ENCODE results near the gene GAMT. TPM values are rescaled to one million over a fixed set of nuclear protein-coding genes. Genes with fewer than 3 reads are reported as not detected.

Gene GAMT
- total RNA-seq, 1 donor, result 6.7 TPM

DNA sequence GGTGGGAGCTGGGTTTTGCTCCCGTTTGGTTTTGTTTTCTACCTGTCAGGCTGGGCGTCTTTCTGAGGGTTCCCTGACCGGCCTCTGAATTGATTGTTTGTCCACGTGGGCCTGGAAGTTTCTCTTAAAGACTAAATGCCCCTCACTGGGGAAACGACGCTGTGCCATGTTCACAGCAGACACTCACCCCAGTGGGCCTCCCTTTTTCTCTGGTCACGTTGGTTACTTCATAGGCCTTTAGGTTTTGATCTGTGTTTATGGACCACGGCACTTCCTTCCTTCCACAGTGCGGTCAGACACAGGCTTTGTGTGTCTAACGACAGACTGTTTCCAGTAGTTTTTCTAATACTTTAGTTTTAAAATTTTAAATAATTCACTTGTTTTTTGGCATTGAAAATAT lies 37.7 kb downstream of the GAMT start:
- Histone ChIP-seq H3K4me1 (ENCODE audit: insufficient read depth, low read length) (peaks cover 58% of the 10 kb centered on the region), H3K9me3 (ENCODE audit: low read depth, low read length) (no peaks in the 10 kb centered on the region), H3K27me3 (ENCODE audit: insufficient read depth, low read length) (no peaks in the 10 kb centered on the region), H3K4me3 (ENCODE audit: low read length) (no peak overlapping the region)

DNA sequence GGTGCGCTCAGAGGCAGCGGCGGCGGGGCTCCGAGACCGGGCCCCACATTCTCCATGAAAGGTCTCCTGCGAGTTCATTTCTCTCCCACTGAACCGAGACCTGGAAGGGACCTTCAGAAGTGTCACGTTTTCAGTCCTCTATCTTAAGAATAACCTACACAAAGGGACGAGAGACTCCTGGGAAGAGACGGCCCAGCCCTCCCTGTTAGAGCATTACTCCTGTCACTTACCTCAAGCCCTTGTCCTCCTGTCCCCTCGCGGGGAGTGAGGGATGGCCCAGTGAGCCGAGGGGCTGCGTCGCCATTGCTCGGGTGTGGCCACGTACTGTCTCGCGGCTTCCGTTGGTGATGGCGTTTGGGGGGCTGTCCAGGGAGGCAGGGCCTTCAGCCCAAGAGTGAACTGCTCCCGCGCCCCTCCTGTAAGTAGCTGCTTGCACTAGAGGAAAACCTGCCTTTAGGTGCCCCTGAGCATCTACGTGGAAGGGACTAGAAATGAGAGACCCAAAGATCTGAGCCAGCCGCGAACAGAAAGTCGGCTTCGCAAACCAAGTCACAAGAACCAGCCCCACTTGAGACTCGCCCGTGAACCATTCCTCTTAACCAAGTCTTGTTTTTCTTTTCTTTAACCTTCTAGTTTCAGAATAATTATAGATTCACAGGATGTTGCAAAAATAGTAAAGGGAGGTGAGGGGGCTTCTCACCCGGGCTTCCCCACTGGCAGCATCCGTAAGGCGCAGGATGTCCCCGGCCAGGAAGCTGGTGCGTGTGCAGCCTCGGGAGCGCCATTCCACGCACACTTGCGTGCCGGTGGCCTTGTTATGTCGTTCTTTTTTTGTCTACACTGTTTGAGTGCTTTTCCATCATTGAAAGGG lies 38.7 kb downstream of the GAMT start:
- Histone ChIP-seq H3K4me1 (ENCODE audit: insufficient read depth, low read length) (peaks cover 53% of the 10 kb centered on the region), H3K4me3 (ENCODE audit: low read length) (no peak overlapping the region), H3K9me3 (ENCODE audit: low read depth, low read length) (no peaks in the 10 kb centered on the region), H3K27me3 (ENCODE audit: insufficient read depth, low read length) (no peaks in the 10 kb centered on the region)

DNA sequence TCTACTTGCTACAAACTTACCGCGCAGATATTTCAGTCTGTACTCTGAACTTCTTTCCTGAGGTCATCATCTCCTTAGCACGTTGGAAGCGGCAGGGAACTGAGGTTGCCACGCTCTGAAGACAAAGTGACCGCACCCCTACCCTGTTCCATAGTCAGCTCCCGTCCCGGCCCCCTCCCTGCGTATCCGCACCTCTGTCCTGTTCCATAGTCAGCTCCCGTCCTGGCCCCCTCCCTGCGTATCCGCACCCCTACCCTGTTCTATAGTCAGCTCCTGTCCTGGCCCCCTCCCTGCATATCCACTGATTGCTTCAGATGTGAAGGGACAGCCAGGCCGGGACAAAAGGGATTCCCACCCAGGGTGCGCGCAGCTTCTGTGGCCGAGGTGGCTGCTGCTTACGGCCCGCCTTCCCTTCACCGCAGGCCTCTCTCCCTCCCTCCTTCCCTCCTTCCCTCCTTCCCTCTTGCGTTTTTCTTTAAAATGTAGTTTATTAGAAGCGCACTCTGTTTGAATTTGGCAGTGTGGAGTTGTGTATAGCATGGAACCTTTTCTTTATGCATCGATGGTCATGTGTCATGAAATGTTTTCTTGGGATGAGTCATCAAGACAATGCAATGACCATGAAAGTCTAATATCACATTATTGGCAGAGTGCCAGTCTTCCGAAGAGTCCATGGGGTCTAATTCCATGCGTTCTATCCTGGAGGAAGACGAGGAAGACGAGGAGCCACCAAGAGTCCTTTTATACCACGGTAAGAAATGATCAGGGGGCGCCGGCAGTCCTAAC lies 39.5 kb downstream of the GAMT start:
- peaks cover 45% of the 10 kb centered on the region for H3K4me1 ChIP-seq (ENCODE audit: insufficient read depth, low read length)

DNA sequence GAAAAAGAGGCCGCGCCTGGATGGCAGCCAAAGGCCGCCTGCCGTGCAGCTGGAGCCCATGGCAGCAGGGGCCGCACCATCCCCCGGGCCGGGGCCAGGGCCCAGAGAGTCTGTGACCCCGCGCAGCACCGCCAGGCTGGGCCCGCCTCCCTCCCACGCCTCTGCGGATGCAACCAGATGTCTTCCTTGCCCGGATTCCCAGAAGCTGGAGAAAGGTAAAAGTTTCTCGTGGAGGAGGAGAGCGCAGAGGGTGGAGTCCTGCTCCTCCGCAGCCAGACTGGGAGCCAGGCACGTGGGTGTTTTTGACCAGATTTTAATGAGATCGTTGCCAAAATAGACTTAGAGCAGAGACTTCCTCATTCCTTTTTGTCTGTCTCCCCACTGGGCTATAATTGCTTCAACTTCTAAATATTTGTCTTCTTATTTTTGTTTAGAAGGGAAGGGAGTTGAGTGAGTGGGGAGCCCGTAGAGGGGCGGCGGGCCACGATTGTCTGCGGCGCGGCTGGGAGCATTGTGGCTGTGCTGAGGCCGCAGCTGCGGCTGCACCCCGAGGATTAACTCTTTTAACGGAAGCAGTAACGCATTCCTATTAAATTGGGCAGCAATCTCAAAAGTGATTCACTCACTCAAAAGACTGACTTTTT lies 40.4 kb downstream of the GAMT start:
- peaks cover 40% of the 10 kb centered on the region for H3K4me1 ChIP-seq (ENCODE audit: insufficient read depth, low read length)
- no peaks in the 10 kb centered on the region for H3K9me3 ChIP-seq (ENCODE audit: low read depth, low read length)
- no peaks in the 10 kb centered on the region for H3K27me3 ChIP-seq (ENCODE audit: insufficient read depth, low read length)
- H3K4me3 ChIP-seq (ENCODE audit: low read length), result no peak overlapping the region

More for the DNA sequence above, 39.5 kb downstream of the GAMT start:
- Histone ChIP-seq H3K4me3 (ENCODE audit: low read length) (no peak overlapping the region), H3K27me3 (ENCODE audit: insufficient read depth, low read length) (no peaks in the 10 kb centered on the region), H3K9me3 (ENCODE audit: low read depth, low read length) (no peaks in the 10 kb centered on the region)

DNA sequence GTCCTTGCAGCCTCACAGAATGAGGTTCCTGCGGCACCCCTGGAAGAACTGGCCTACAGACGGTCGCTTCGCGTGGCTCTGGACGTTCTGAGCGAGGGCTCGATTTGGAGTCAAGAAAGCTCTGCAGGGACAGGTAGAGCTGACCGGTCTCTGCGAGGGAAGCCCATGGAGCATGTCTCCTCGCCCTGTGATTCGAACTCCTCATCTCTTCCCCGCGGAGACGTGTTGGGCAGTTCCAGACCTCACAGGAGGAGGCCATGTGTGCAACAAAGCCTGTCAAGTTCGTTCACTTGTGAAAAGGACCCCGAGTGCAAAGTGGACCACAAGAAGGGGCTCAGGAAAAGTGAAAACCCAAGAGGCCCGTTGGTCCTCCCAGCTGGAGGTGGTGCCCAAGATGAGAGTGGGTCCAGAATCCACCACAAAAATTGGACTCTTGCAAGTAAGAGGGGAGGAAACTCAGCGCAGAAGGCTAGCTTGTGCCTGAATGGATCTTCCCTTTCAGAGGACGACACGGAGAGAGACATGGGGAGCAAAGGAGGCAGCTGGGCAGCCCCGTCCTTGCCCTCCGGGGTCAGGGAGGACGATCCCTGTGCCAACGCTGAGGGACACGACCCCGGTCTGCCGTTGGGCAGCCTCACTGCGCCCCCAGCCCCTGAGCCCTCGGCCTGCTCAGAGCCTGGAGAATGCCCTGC lies 41.1 kb downstream of the GAMT start:
- H3K4me1 ChIP-seq (ENCODE audit: insufficient read depth, low read length), result peaks cover 41% of the 10 kb centered on the region
- no peaks in the 10 kb centered on the region for H3K27me3 ChIP-seq (ENCODE audit: insufficient read depth, low read length)
- H3K9me3 ChIP-seq (ENCODE audit: low read depth, low read length), result no peaks in the 10 kb centered on the region
- no peak overlapping the region for H3K4me3 ChIP-seq (ENCODE audit: low read length)

DNA sequence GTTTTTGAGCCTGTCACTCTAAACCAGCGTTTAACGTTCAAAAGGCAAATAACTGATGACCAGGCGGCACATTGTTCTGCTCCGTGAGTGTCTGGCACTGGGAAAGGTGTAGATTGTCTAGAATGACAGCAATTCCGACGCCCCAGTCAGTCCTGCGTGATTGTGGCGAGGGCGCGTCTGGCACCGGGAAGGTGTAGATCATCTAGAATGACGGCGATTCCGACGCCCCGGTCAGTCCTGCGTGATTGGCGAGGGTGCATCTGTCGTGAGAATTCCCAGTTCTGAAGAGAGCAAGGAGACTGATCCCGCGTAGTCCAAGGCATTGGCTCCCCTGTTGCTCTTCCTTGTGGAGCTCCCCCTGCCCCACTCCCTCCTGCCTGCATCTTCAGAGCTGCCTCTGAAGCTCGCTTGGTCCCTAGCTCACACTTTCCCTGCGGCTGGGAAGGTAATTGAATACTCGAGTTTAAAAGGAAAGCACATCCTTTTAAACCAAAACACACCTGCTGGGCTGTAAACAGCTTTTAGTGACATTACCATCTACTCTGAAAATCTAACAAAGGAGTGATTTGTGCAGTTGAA lies 43.7 kb downstream of the GAMT start:
- Histone ChIP-seq H3K27me3 (ENCODE audit: insufficient read depth, low read length) (no peaks in the 10 kb centered on the region), H3K4me3 (ENCODE audit: low read length) (no peak overlapping the region), H3K4me1 (ENCODE audit: insufficient read depth, low read length) (peaks cover 27% of the 10 kb centered on the region), H3K9me3 (ENCODE audit: low read depth, low read length) (no peaks in the 10 kb centered on the region)

DNA sequence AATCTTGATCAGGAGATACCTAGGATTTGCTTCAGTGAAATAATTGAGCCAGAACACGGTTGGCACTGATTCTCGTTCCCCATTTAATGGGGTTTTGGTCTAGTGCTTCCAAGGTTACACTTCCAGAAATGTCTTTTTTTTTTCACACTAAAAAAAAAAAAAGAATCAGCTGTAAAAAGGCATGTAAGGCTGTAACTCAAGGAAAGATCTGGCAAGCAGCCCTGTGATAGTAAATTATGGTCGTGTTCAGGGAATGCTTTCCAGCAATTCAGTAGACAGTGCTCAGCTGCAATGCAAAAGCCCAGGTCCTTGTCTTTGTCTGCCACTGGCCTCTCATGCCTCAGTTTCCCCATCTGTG lies 44.9 kb downstream of the GAMT start:
- no peak overlapping the region for H3K4me3 ChIP-seq (ENCODE audit: low read length)
- no peaks in the 10 kb centered on the region for H3K27me3 ChIP-seq (ENCODE audit: insufficient read depth, low read length)
- H3K4me1 ChIP-seq (ENCODE audit: insufficient read depth, low read length), result peaks cover 21% of the 10 kb centered on the region
- no peaks in the 10 kb centered on the region for H3K9me3 ChIP-seq (ENCODE audit: low read depth, low read length)

DNA sequence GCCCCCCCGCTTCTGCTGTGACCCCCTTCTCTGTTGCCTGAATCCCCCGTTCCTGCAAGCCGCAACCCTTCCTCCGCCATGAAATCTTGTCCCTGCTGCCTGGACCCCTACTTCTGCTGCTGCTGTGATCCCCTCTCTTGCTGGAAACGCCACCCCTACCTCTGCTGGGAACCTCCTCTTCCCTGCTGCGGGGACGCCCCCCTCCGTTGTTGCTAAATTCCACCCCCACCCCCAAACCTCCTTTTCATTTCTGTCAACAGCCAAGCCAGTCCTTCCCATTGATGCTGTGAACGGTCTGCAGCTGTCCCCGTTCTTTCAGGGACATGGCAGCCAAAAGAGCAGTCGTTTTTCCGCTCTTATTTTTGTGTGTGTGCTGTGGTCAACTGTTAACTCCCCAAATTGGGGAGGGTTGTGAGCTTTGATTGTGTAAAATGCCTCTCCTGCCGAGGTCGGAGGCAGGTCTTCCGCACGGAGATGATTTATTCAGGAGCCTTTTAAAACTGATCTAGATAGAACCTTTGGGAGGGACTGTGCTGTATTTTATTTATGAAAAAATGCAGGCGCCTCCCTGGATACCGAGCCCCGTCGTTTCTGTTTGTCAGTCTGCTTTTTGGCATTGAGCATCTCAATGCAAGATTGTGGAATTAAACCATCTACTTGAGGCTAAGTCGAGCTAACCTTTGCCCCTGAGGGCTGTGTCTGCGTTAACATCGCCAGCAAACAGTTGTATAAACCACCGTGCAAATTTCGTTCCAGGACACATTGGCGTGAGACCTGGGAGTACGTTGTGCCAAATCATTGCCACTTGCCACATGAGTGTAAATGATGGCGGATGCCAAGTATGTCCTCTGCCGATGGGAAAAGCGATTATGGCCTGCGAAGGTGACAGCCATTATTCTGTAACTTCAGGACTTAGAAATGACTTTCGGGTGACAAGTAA lies 45.5 kb downstream of the GAMT start:
- no peaks in the 10 kb centered on the region for H3K9me3 ChIP-seq (ENCODE audit: low read depth, low read length)
- peak overlapping the region; percentile 76 for H3K4me3 ChIP-seq (ENCODE audit: low read length)
- no peaks in the 10 kb centered on the region for H3K27me3 ChIP-seq (ENCODE audit: insufficient read depth, low read length)
- peaks cover 15% of the 10 kb centered on the region for H3K4me1 ChIP-seq (ENCODE audit: insufficient read depth, low read length)

DNA sequence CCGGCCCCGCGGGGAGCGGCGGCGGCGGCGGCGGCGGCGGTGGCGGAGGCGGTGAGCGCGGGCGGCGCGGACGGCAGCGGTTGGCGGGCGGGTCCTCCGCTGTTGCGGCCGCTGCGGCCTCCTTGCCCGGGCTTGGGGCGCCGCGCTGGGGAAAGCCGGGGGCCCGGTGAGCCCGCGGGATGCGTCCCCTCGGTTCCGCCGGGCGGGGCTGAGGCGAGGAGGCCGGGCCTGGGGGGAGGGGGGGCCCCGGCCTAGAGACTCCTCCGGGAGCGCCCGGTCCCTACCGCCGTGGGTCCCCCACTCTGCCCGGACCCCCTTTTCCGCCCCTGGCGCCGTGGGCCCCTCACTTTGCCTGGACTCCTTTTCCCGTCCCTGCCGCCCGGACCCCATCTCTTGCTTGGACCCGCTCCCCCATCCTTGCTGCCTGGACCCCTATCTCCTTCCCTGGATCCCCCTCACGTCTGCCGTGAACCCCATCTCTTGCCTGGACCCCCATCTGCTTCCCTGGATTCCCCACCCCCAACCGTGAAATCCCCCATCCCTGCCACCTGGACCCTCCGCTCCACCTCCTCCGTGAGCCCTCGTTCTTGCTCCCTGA lies 46.3 kb downstream of the GAMT start:
- Histone ChIP-seq H3K4me3 (ENCODE audit: low read length) (peak overlapping the region; percentile 76), H3K4me1 (ENCODE audit: insufficient read depth, low read length) (peaks cover 15% of the 10 kb centered on the region), H3K9me3 (ENCODE audit: low read depth, low read length) (no peaks in the 10 kb centered on the region), H3K27me3 (ENCODE audit: insufficient read depth, low read length) (no peaks in the 10 kb centered on the region)

DNA sequence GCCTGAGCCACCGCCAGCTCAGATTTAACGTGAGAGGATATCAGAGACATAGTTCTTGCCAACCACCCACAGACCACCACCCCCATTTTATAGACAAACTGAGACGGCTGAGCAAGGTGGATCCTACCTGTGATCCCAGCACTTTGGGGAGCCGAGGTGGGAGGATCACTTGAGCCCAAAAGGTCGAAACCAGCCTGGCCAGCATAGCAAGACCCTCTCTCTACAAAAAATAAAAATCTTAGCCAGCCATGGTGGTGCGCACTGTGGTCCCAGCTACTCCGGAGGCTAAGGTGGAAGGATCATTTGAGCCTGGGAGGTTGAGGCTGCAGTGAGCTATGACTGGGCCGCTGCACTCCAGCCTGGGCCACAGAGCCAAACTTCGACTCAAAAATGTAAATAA lies 48.2 kb downstream of the GAMT start:
- no peaks in the 10 kb centered on the region for H3K27me3 ChIP-seq (ENCODE audit: insufficient read depth, low read length)
- no peak overlapping the region for H3K4me3 ChIP-seq (ENCODE audit: low read length)
- peaks cover 15% of the 10 kb centered on the region for H3K4me1 ChIP-seq (ENCODE audit: insufficient read depth, low read length)
- no peaks in the 10 kb centered on the region for H3K9me3 ChIP-seq (ENCODE audit: low read depth, low read length)

DNA sequence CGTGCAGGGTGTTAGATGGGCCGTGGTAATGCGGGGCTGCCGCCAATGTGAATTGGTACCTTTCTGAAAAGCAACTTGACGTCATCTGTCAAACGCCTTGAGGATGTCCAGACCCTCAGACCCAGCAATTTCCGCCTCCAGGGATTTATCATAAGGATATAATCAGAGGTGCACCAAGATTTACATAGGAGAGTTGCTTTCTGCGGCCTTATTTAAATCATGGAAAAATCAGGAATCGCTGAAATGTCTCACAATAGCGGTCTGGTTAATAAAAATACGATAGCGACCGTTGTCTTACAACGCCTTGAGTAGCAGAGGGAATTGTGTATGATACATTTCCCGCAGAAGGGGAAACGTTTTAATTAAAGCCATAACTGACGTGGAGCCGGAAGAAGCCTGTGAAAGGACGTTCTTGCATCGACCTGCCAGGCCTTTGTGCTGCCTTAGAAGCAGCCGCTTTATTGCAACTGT lies 49.9 kb downstream of the GAMT start:
- Histone ChIP-seq H3K4me3 (ENCODE audit: low read length) (no peak overlapping the region), H3K9me3 (ENCODE audit: low read depth, low read length) (no peaks in the 10 kb centered on the region), H3K4me1 (ENCODE audit: insufficient read depth, low read length) (peaks cover 15% of the 10 kb centered on the region), H3K27me3 (ENCODE audit: insufficient read depth, low read length) (no peaks in the 10 kb centered on the region)

DNA sequence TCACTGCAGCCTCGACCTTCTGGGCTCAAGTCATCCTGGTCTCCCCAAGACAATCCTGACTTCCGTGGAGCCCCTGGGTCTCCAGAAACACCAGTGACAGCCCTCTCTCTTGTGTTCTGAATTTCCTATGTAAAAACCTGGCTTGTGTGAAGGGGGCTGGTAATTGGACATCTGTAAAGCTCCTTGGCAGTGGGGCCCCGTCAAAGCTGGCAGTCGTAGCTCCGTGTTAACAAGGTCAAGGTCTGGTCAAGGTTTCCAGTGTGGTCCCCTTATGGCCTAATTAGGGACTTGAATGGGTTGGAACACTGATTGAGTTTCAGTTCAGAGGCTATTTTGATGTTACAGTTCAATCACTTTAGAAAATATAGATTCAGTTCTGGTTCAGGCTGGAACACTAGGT lies 50.5 kb downstream of the GAMT start:
- Histone ChIP-seq H3K4me3 (ENCODE audit: low read length) (no peak overlapping the region), H3K27me3 (ENCODE audit: insufficient read depth, low read length) (no peaks in the 10 kb centered on the region), H3K4me1 (ENCODE audit: insufficient read depth, low read length) (peaks cover 11% of the 10 kb centered on the region), H3K9me3 (ENCODE audit: low read depth, low read length) (no peaks in the 10 kb centered on the region)

DNA sequence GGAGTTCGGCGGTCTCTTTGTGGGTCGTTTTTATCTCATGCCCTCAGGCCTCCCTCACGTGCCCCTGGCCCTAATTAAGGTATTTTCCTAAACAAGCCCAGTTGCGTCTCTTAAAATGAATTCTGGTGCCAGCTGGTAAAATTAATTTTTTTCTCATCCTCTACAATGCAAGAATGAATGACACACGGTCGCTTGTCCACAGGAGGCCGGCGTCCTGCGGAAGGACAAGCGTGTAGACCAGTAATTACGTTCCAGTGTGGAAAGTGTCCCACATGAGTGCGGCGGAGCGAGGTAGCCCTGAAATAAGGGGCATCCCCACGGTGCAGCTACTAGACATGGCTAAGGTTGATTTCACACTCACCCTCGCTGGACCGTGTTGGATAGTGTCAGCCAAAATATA lies 52.1 kb downstream of the GAMT start:
- Histone ChIP-seq H3K9me3 (ENCODE audit: low read depth, low read length) (no peaks in the 10 kb centered on the region), H3K27me3 (ENCODE audit: insufficient read depth, low read length) (no peaks in the 10 kb centered on the region), H3K4me3 (ENCODE audit: low read length) (no peak overlapping the region), H3K4me1 (ENCODE audit: insufficient read depth, low read length) (peaks cover 3% of the 10 kb centered on the region)

Data from mononuclear cell (primary cell).